ENCODE measurements around the gene HMOX1. TPM values are rescaled to one million over a fixed set of nuclear protein-coding genes. Genes with fewer than 3 reads are reported as not detected.
A peak's percentile ranks its signal among the peaks of the same experiment; 100 is the strongest.

Gene HMOX1
- total and polyA plus RNA-seq, 2 of the 8 experiments (the other 6 are each of a cell fraction or from before 2014, with no cell fraction given), result 25.0 to 41.6 TPM

- no peak overlapping the region for H3K14ac ChIP-seq (ENCODE audit: insufficient read length)
- H2BK120ac ChIP-seq (replicated peaks; ENCODE audit: low read depth, low read length), result no peak overlapping the region
- H3K23me2 ChIP-seq (ENCODE audit: low read depth, low read length), result peaks cover 3% of the 10 kb centered on the region; the same call in 1 of the 2 replicates
- ChIA-PET CTCF (ENCODE audit: partially characterized antibody) (interaction anchor here (0.6 to 5.1 kb wide), 14 partner anchors 8 to 233 kb away, joined by 3 to 39 read pairs (median 8); partner anchors contain the start of gene HMOX1), POLR2A (ENCODE audit: partially characterized antibody) (interaction anchor here (0.6 to 5.7 kb wide), 3 partner anchors 55 to 121 kb away, joined by 3 to 36 read pairs (median 4); no protein-coding TSS in a partner anchor)
- no peak overlapping the region for H2AFZ ChIP-seq (ENCODE audit: low read length)
- no peak overlapping the region for H4K8ac ChIP-seq (ENCODE audit: extremely low read depth, insufficient read depth, low read length)
- 81% methylated on average over 14 of the region's 17 CpGs; no CpG with 5 or more reads in 1 of the 2 experiments for WGBS, 2 experiments (ENCODE audit: extremely low coverage in 1 of 2, insufficient coverage in 1 of 2, insufficient read length in 1 of 2, insufficient replicate concordance in 2 of 2, low coverage in 1 of 2, low lambda C conversion rate in 2 of 2, missing lambda C conversion rate in 1 of 2)
- no peak overlapping the region for H3K18ac ChIP-seq (ENCODE audit: extremely low read depth, low read length)
- no peaks in the 10 kb centered on the region for H3K36me3 ChIP-seq (ENCODE audit: control insufficient read depth in 2 of 4, insufficient read depth in 4 of 4, low read length in 3 of 4)
- DNase-seq (ENCODE audit: low read depth in 1 of 2, low spot score in 2 of 2), result no peak
- H2BK20ac ChIP-seq (ENCODE audit: low read length), result peak overlapping the region; percentile 75; the same call in 1 of the 2 replicates
- H2BK12ac ChIP-seq (ENCODE audit: low read depth, low read length), result no peak overlapping the region
- no peak overlapping the region for H3K4ac ChIP-seq (replicated peaks; ENCODE audit: insufficient read length, low read depth, low read length)
- H3K27me3 ChIP-seq (replicated peaks in 1 of 4; ENCODE audit: control insufficient read depth in 3 of 4, extremely low read depth in 1 of 4, insufficient read depth in 3 of 4, low read length in 3 of 4), result peaks cover 0 to 4% (median 0%) of the 10 kb centered on the region in 4 experiments; a peak in 4 of 7 replicates
- no peak overlapping the region; a peak in 1 of 4 replicates for H3K4me2 ChIP-seq (ENCODE audit: insufficient read depth in 1 of 2, low read depth in 2 of 2, low read length in 2 of 2)
- peak overlapping the region; percentile 72; the same call in 1 of the 2 replicates for H2AK5ac ChIP-seq (ENCODE audit: low read depth, low read length)
- H3K9me3 ChIP-seq (ENCODE audit: insufficient read depth in 2 of 2, low read depth in 1 of 2, low read length in 1 of 2), result no peaks in the 10 kb centered on the region
- H3K79me2 ChIP-seq (ENCODE audit: control insufficient read depth in 1 of 2, insufficient read depth in 2 of 2, low read length in 2 of 2), result no peaks in the 10 kb centered on the region
- H2BK5ac ChIP-seq (ENCODE audit: low read depth, low read length), result no peak overlapping the region; the same call in 1 of the 2 replicates
- H3K23ac ChIP-seq (ENCODE audit: insufficient read length), result no peak overlapping the region
- peak overlapping the region in 1 of 4 experiments; percentile 75; a peak in 2 of 8 replicates for H3K4me3 ChIP-seq (ENCODE audit: extremely low read depth in 1 of 4, insufficient read depth in 2 of 4, low read depth in 3 of 4, low read length in 4 of 4)
- no peak overlapping the region for H4K91ac ChIP-seq (replicated peaks; ENCODE audit: insufficient read length, low read length)
- H3K9ac ChIP-seq (replicated peaks in 1 of 4; ENCODE audit: extremely low read depth in 1 of 4, low read depth in 3 of 4, low read length in 3 of 4), result no peak overlapping the region
- no peak overlapping the region for H3K27ac ChIP-seq (ENCODE audit: low read depth, low read length)
- H2BK15ac ChIP-seq (ENCODE audit: low read length), result no peak overlapping the region
- no peak for FAIRE-seq
- H4K5ac ChIP-seq (ENCODE audit: insufficient read length, low read depth, low read length), result no peak overlapping the region
- peaks cover 0 to 12% (median 5%) of the 10 kb centered on the region in 4 experiments; a peak in 5 of 7 replicates for H3K4me1 ChIP-seq (replicated peaks in 1 of 4; ENCODE audit: control insufficient read depth in 3 of 4, insufficient read depth in 4 of 4, low read length in 3 of 4)
- no peaks in the 10 kb centered on the region for H3K79me1 ChIP-seq (ENCODE audit: low read depth, low read length)
- TF ChIP-seq KDM1A (IDR thresholded peaks at IDR 0.05; ENCODE audit: borderline replicate concordance, low read length) (peak; percentile 92; the same call in 1 of the 2 replicates), SIRT6 (IDR thresholded peaks at IDR 0.05; ENCODE audit: low read length) (no peak)
- H4K20me1 ChIP-seq (replicated peaks in 1 of 2; ENCODE audit: control insufficient read depth in 1 of 2, insufficient read depth in 2 of 2, low read length in 2 of 2), result peaks cover 1% of the 10 kb centered on the region in 2 experiments
- H3K56ac ChIP-seq (replicated peaks; ENCODE audit: insufficient read length, low read depth, low read length), result no peak overlapping the region
These were observed 31.0 kb upstream of the HMOX1 start for GRCh38 chr22:35349704-35350538.
